Lung (tissue), 12 donors: ENCODE data around the gene MPHOSPH9. TPM values are rescaled to one million over a fixed set of nuclear protein-coding genes. Genes with fewer than 3 reads are reported as not detected.

ENCODE experiments used
- ATAC-seq: fragments of 200-7000 bp; cut with Tn5 transposase; one replicate; pipeline ENCODE4 v1.9.1; 2020; ENCODE audit warnings: moderate number of reproducible peaks; ENCODE audit not compliant: insufficient read depth, low FRiP score
- DNase-seq, 3 donors: peaks; one replicate each; pipeline ENCODE4 v3.0.0-alpha.2; 2013 to 2017
- H3K27ac ChIP-seq, 2 donors: one replicate each; pipeline ENCODE4 v1.5.1; 2013; ENCODE audit warnings: mild to moderate bottlenecking in 2 of 2, moderate library complexity in 2 of 2, control low read depth in 1 of 2, inconsistent platforms in 1 of 2, low read depth in 1 of 2, low read length in 1 of 2
- H3K27me3 ChIP-seq, 3 donors: one replicate each; pipeline ENCODE4 v1.5.1; 2013; ENCODE audit warnings: low read length in 2 of 3; ENCODE audit not compliant: control insufficient read depth in 3 of 3, insufficient read depth in 3 of 3
- H3K36me3 ChIP-seq, 4 donors: one replicate each; pipeline ENCODE4 v1.5.1; 2013; ENCODE audit warnings: low read length in 4 of 4, mild to moderate bottlenecking in 1 of 4, moderate library complexity in 1 of 4; ENCODE audit not compliant: control insufficient read depth in 4 of 4, insufficient read depth in 4 of 4
- H3K4me1 ChIP-seq, 5 donors: one replicate each; pipeline ENCODE4 v1.5.1; 2013; ENCODE audit warnings: low read length in 5 of 5, mild to moderate bottlenecking in 2 of 5, moderate library complexity in 1 of 5; ENCODE audit not compliant: control insufficient read depth in 5 of 5, insufficient read depth in 5 of 5
- H3K4me3 ChIP-seq: one replicate; pipeline ENCODE4 v1.5.1; 2013; ENCODE audit warnings: mild to moderate bottlenecking, control low read depth, moderate library complexity
- H3K9ac ChIP-seq, 2 donors: one replicate each; pipeline ENCODE4 v1.5.1; 2013; ENCODE audit warnings: low read length in 2 of 2, control low read depth in 1 of 2; ENCODE audit not compliant: insufficient read depth in 1 of 2
- H3K9me3 ChIP-seq, 4 donors: one replicate each; pipeline ENCODE4 v1.5.1; 2013; ENCODE audit warnings: low read length in 3 of 4, mild to moderate bottlenecking in 1 of 4, moderate library complexity in 1 of 4; ENCODE audit not compliant: control insufficient read depth in 4 of 4, insufficient read depth in 3 of 4
- CTCF ChIP-seq: IDR thresholded peaks from 2 replicates; pipeline ENCODE4 v1.5.1; 2012; ENCODE audit warnings: mild to moderate bottlenecking; ENCODE audit errors: control extremely low read depth, extremely low read depth
- WGBS, 2 donors: extraction: QIAGEN DNeasy Blood & Tissue Kit; methylation state at CpG; one replicate each; pipeline ENCODE4 v1.1.7; 2013; 5-methylcytosine and 5-hydroxymethylcytosine counted together
- polyA plus RNA-seq, 2 donors: library from polyadenylated mRNA; stranded (reverse); fragments of 200-250 nt; gene quantifications; one replicate each; pipeline ENCODE4 v1.2.1, GENCODE V29; 2013
- total RNA-seq, 2 donors: library from RNA; depleted of rRNA in 1 of 2; stranded (reverse); fragments of >200 nt in 1 of 2; gene quantifications; one replicate each; pipeline ENCODE4 v1.2.1, GENCODE V29; 2014 to 2021
- donor health status: control.
- donor health status: control.
- donor health status: Bipolar disorder and iron deficiency.
- donor health status: healthy.
- donor health status: DM: yes; HTN: yes; CAD: no.

Gene MPHOSPH9
- total and polyA plus RNA-seq, 4 donors, result 5.0 to 56.9 (median 12.4) TPM

GRCh38 chr12:123160801-123161487 is 72.0 kb downstream of the MPHOSPH9 start:
- DNase-seq, result peak; percentile 15 to 73 (median 64)
- no peaks in the 10 kb centered on the region for H3K27me3 ChIP-seq
- 65 to 85% methylated on average over 11 of the region's 11 CpGs for WGBS, 2 donors
- no peak overlapping the region for H3K27ac ChIP-seq
- H3K4me1 ChIP-seq, result peaks cover 0 to 13% (median 2%) of the 10 kb centered on the region in 5 donors
- H3K36me3 ChIP-seq, result peaks cover 7 to 22% (median 11%) of the 10 kb centered on the region in 4 donors
- H3K9me3 ChIP-seq, result no peaks in the 10 kb centered on the region
- H3K9ac ChIP-seq, result no peak overlapping the region
- TF ChIP-seq CTCF, result no peak
- ATAC-seq, result no peak
- no peak overlapping the region for H3K4me3 ChIP-seq

- Histone ChIP-seq H3K36me3 (peaks cover 0 to 10% (median 4%) of the 10 kb centered on the region in 4 donors), H3K9me3 (no peaks in the 10 kb centered on the region), H3K27ac (no peak overlapping the region), H3K9ac (no peak overlapping the region), H3K4me3 (no peak overlapping the region), H3K4me1 (peaks cover 0 to 15% (median 5%) of the 10 kb centered on the region in 5 donors), H3K27me3 (no peaks in the 10 kb centered on the region)
- ATAC-seq (no peak), DNase-seq (no peak)
- no peak for TF ChIP-seq CTCF
- WGBS, 2 donors, result 70 to 77% methylated on average over 2 of the region's 2 CpGs
These were observed 79.0 kb downstream of the MPHOSPH9 start for GRCh38 chr12:123153906-123154305.

GRCh38 chr12:123152833-123153232 is 80.1 kb downstream of the MPHOSPH9 start:
- DNase-seq, result no peak
- no peak for ATAC-seq
- no peak for TF ChIP-seq CTCF

More at GRCh38 chr12:123152833-123153232, 80.1 kb downstream of the MPHOSPH9 start:
- Histone ChIP-seq H3K9me3 (no peaks in the 10 kb centered on the region), H3K27ac (no peak overlapping the region), H3K36me3 (peaks cover 0 to 10% (median 4%) of the 10 kb centered on the region in 4 donors), H3K27me3 (no peaks in the 10 kb centered on the region), H3K4me1 (peaks cover 0 to 15% (median 12%) of the 10 kb centered on the region in 5 donors), H3K4me3 (no peak overlapping the region), H3K9ac (no peak overlapping the region)
- 66 to 77% methylated on average over 3 of the region's 3 CpGs for WGBS, 2 donors
